Measurements from ENCODE around the gene SRMS.

DNA sequence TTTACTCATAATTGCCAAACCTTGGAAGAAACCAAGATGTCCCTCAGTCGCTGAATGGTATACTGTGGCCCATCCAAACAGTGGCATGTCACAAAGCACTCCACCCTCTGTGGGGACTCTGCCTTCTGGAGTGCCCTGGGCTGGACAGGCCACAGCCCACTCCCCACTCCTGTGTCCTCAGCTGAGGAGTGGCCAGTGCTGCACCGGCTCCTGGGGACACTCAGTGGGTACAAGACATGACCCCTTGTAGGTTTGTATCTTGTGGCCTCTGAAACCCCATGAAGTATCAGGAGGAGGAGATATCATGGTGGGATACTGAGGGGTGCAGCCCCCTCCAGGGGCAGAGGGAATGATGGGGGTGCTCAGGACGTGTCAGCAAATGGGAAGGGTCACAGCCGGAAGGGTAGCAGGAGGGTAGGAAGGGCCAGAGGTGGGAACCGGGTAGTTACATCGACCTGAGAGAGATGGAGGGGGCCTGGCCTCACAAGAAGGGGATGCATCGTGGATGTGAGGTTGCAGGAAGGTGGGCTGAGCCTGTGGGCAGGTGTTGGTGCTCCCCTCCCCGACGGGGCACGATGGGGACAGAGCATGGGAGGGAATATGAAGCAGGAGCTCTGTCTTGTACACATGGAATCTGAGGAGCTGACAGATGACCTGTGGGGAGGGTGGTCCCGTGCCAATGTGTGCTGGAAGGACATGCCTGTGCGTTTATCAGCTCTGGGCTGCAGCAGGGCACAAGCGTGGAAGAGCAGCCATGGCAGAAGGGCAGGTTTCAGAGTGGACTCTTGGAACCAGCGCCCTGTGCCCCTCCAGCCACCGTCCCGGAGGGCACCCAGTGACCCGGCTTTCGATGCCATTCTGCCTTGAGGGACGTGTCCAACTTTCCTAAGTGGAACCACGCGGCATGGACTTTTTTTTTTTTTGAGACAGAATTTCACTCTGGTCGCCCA is 38.3 kb upstream of the SRMS start:
- TF ChIP-seq, protein P1, sequence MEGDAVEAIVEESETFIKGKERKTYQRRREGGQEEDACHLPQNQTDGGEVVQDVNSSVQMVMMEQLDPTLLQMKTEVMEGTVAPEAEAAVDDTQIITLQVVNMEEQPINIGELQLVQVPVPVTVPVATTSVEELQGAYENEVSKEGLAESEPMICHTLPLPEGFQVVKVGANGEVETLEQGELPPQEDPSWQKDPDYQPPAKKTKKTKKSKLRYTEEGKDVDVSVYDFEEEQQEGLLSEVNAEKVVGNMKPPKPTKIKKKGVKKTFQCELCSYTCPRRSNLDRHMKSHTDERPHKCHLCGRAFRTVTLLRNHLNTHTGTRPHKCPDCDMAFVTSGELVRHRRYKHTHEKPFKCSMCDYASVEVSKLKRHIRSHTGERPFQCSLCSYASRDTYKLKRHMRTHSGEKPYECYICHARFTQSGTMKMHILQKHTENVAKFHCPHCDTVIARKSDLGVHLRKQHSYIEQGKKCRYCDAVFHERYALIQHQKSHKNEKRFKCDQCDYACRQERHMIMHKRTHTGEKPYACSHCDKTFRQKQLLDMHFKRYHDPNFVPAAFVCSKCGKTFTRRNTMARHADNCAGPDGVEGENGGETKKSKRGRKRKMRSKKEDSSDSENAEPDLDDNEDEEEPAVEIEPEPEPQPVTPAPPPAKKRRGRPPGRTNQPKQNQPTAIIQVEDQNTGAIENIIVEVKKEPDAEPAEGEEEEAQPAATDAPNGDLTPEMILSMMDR (IDR thresholded peaks at IDR 0.05) = no peak
- TF ChIP-seq POLR2A (IDR thresholded peaks at IDR 0.05) = no peak
